ENCODE data around the gene CPPED1. TPM values are rescaled to one million over a fixed set of nuclear protein-coding genes. Genes with fewer than 3 reads are reported as not detected.

CPPED1 gene
- total RNA-seq, 1 experiment from 2014 or later, result 8.1 TPM

GRCh38 chr16:12798846-12799245 lies 4.8 kb downstream of the CPPED1 start (continued):
- TF ChIP-seq, protein P1, sequence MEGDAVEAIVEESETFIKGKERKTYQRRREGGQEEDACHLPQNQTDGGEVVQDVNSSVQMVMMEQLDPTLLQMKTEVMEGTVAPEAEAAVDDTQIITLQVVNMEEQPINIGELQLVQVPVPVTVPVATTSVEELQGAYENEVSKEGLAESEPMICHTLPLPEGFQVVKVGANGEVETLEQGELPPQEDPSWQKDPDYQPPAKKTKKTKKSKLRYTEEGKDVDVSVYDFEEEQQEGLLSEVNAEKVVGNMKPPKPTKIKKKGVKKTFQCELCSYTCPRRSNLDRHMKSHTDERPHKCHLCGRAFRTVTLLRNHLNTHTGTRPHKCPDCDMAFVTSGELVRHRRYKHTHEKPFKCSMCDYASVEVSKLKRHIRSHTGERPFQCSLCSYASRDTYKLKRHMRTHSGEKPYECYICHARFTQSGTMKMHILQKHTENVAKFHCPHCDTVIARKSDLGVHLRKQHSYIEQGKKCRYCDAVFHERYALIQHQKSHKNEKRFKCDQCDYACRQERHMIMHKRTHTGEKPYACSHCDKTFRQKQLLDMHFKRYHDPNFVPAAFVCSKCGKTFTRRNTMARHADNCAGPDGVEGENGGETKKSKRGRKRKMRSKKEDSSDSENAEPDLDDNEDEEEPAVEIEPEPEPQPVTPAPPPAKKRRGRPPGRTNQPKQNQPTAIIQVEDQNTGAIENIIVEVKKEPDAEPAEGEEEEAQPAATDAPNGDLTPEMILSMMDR (IDR thresholded peaks at IDR 0.05 in 2 of 3, conservative IDR thresholded peaks at IDR 0.05 in 1 of 3; ENCODE audit: borderline replicate concordance in 1 of 3, insufficient read depth in 1 of 3, low read depth in 2 of 3, low read length in 2 of 3), result no peak
- TF ChIP-seq SP1 (IDR thresholded peaks at IDR 0.05; ENCODE audit: low read depth), result no peak

GRCh38 chr16:12798171-12798570 lies 5.5 kb downstream of the CPPED1 start:
- BruUV-seq (replicated peaks), result no TSS peak
- RAD21 ChIA-PET (ENCODE audit: low non-redundant PET in 1 of 2, low total read pairs in 2 of 2, uncharacterized antibody in 2 of 2, unreplicated experiment in 2 of 2), result no interaction called here

GRCh38 chr16:12796498-12796897 lies 7.2 kb downstream of the CPPED1 start:
- no peaks in the 10 kb centered on the region for H4K20me1 ChIP-seq (ENCODE audit: insufficient read depth)
- H3K4me2 ChIP-seq (ENCODE audit: low read length), result no peak overlapping the region
- no peak overlapping the region for H3K4me3 ChIP-seq (replicated peaks in 1 of 2; ENCODE audit: low read depth in 1 of 2, low read length in 2 of 2)
- no peak for DNase-seq (ENCODE audit: low read depth, low spot score)
- no peak for ATAC-seq
- H3K27ac ChIP-seq (ENCODE audit: low read depth, low read length), result no peak overlapping the region
- ChIA-PET RAD21 (ENCODE audit: low non-redundant PET in 1 of 2, low total read pairs in 2 of 2, uncharacterized antibody in 2 of 2, unreplicated experiment in 2 of 2) (no interaction called here), POLR2A (no interaction called here), CTCF (no interaction called here)
- H3K4me1 ChIP-seq (ENCODE audit: control insufficient read depth in 1 of 2, insufficient read depth in 2 of 2, low read length in 2 of 2), result peaks cover 0 to 9% of the 10 kb centered on the region in 2 experiments; a peak in 1 of 4 replicates
- H3K9me3 ChIP-seq (ENCODE audit: control insufficient read depth in 1 of 2, insufficient read depth in 1 of 2, low read depth in 1 of 2, low read length in 2 of 2), result no peaks in the 10 kb centered on the region
- no peaks in the 10 kb centered on the region for H3K36me3 ChIP-seq (ENCODE audit: control insufficient read depth in 1 of 2, insufficient read depth in 2 of 2, low read length in 2 of 2)
- intact Hi-C loops (cut with micrococcal nuclease), result no loop called here
- no peaks in the 10 kb centered on the region for H3K9me2 ChIP-seq (ENCODE audit: insufficient read depth)
- H3K27me3 ChIP-seq (ENCODE audit: insufficient read depth, low read length), result no peaks in the 10 kb centered on the region
- H3K9ac ChIP-seq (ENCODE audit: low read length), result no peak overlapping the region
- H3K79me2 ChIP-seq (ENCODE audit: insufficient read depth, low read length), result no peaks in the 10 kb centered on the region
- no TSS peak for BruUV-seq (replicated peaks)
- no peak overlapping the region for H2AFZ ChIP-seq (ENCODE audit: low read depth, low read length, poor library complexity, severe bottlenecking)
- TF ChIP-seq ZFX (IDR thresholded peaks at IDR 0.05), result no peak
- no peak for TF ChIP-seq YY1 (IDR thresholded peaks at IDR 0.05; ENCODE audit: extremely low read depth, insufficient replicate concordance, low read depth, low read length)
- TF ChIP-seq, protein P2, sequence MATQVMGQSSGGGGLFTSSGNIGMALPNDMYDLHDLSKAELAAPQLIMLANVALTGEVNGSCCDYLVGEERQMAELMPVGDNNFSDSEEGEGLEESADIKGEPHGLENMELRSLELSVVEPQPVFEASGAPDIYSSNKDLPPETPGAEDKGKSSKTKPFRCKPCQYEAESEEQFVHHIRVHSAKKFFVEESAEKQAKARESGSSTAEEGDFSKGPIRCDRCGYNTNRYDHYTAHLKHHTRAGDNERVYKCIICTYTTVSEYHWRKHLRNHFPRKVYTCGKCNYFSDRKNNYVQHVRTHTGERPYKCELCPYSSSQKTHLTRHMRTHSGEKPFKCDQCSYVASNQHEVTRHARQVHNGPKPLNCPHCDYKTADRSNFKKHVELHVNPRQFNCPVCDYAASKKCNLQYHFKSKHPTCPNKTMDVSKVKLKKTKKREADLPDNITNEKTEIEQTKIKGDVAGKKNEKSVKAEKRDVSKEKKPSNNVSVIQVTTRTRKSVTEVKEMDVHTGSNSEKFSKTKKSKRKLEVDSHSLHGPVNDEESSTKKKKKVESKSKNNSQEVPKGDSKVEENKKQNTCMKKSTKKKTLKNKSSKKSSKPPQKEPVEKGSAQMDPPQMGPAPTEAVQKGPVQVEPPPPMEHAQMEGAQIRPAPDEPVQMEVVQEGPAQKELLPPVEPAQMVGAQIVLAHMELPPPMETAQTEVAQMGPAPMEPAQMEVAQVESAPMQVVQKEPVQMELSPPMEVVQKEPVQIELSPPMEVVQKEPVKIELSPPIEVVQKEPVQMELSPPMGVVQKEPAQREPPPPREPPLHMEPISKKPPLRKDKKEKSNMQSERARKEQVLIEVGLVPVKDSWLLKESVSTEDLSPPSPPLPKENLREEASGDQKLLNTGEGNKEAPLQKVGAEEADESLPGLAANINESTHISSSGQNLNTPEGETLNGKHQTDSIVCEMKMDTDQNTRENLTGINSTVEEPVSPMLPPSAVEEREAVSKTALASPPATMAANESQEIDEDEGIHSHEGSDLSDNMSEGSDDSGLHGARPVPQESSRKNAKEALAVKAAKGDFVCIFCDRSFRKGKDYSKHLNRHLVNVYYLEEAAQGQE (IDR thresholded peaks at IDR 0.05; ENCODE audit: low read depth), result no peak
- TF ChIP-seq ZNF274 (IDR thresholded peaks at IDR 0.05; ENCODE audit: low read depth, low read length), result no peak
- TF ChIP-seq, protein P1 (IDR thresholded peaks at IDR 0.05 in 2 of 3, conservative IDR thresholded peaks at IDR 0.05 in 1 of 3; ENCODE audit: borderline replicate concordance in 1 of 3, insufficient read depth in 1 of 3, low read depth in 2 of 3, low read length in 2 of 3), result no peak
- no peak for TF ChIP-seq TCF7L2 (IDR thresholded peaks at IDR 0.05; ENCODE audit: borderline replicate concordance, extremely low read depth, insufficient read depth, insufficient read length)
- TF ChIP-seq RAD21 (IDR thresholded peaks at IDR 0.05; ENCODE audit: low read depth), result no peak

More at GRCh38 chr16:12798171-12798570, 5.5 kb downstream of the CPPED1 start:
- no peaks in the 10 kb centered on the region for H4K20me1 ChIP-seq (ENCODE audit: insufficient read depth)
- ChIA-PET CTCF (no interaction called here), POLR2A (no interaction called here)
- H3K4me1 ChIP-seq (ENCODE audit: control insufficient read depth in 1 of 2, insufficient read depth in 2 of 2, low read length in 2 of 2), result peaks cover 6 to 22% of the 10 kb centered on the region in 2 experiments; a peak in 3 of 4 replicates
- no peak for DNase-seq (ENCODE audit: low read depth, low spot score)
- H3K9me2 ChIP-seq (ENCODE audit: insufficient read depth), result no peaks in the 10 kb centered on the region
- H2AFZ ChIP-seq (ENCODE audit: low read depth, low read length, poor library complexity, severe bottlenecking), result no peak overlapping the region
- no peak for ATAC-seq
- H3K79me2 ChIP-seq (ENCODE audit: insufficient read depth, low read length), result peaks cover 8% of the 10 kb centered on the region
- H3K36me3 ChIP-seq (ENCODE audit: control insufficient read depth in 1 of 2, insufficient read depth in 2 of 2, low read length in 2 of 2), result no peaks in the 10 kb centered on the region
- H3K27ac ChIP-seq (ENCODE audit: low read depth, low read length), result no peak overlapping the region
- no peaks in the 10 kb centered on the region for H3K9me3 ChIP-seq (ENCODE audit: control insufficient read depth in 1 of 2, insufficient read depth in 1 of 2, low read depth in 1 of 2, low read length in 2 of 2)
- no peak overlapping the region for H3K9ac ChIP-seq (ENCODE audit: low read length)
- H3K4me3 ChIP-seq (replicated peaks in 1 of 2; ENCODE audit: low read depth in 1 of 2, low read length in 2 of 2), result no peak overlapping the region
- H3K4me2 ChIP-seq (ENCODE audit: low read length), result no peak overlapping the region
- H3K27me3 ChIP-seq (ENCODE audit: insufficient read depth, low read length), result no peaks in the 10 kb centered on the region
- TF ChIP-seq CEBPB (IDR thresholded peaks at IDR 0.05; ENCODE audit: low read depth), result no peak
- TF ChIP-seq TCF7L2 (IDR thresholded peaks at IDR 0.05; ENCODE audit: borderline replicate concordance, extremely low read depth, insufficient read depth, insufficient read length), result no peak
- no peak for TF ChIP-seq FOSL1 (IDR thresholded peaks at IDR 0.05; ENCODE audit: low read depth)
- intact Hi-C loops (cut with micrococcal nuclease), result no loop called here
